Activated B cell treated with CpG ODN at 0.5 μM for 24 hours (primary cell): ENCODE data around the gene LOXL1. TPM values are rescaled to one million over a fixed set of nuclear protein-coding genes. Genes with fewer than 3 reads are reported as not detected.

Experiments used
- ATAC-seq: fragments of 200-7000 bp; cut with Tn5 transposase; one replicate; pipeline ENCODE4 v1.10.0; 2021; ENCODE audit warnings: low read depth, mild to moderate bottlenecking, moderate library complexity
- CTCF ChIA-PET: fragments of 350-600 bp; sonication (Branson Sonifier 250); formaldehyde crosslinking; loops from one replicate; lab custom pipeline; 2021; ENCODE audit warnings: antibody characterized with exemption; lab: Charles Lee
- POLR2A ChIA-PET: fragments of 350-600 bp; sonication (Branson Sonifier 250); formaldehyde crosslinking; loops from one replicate; lab custom pipeline; 2021; ENCODE audit warnings: antibody characterized with exemption; lab: Charles Lee
- DNase-seq: peaks from one replicate; pipeline ENCODE4 v3.0.0; 2022
- H3K27ac Mint-ChIP-seq: one replicate; pipeline ENCODE4 v1.8.0; 2020; ENCODE audit warnings: mixed read lengths
- H3K27me3 Mint-ChIP-seq: one replicate; pipeline ENCODE4 v1.8.0; 2021; ENCODE audit warnings: mixed read lengths
- H3K36me3 Mint-ChIP-seq: one replicate; pipeline ENCODE4 v1.8.0; 2021; ENCODE audit warnings: low read depth, mixed read lengths
- H3K4me1 Mint-ChIP-seq: one replicate; pipeline ENCODE4 v1.8.0; 2021; ENCODE audit warnings: mixed read lengths
- H3K4me3 Mint-ChIP-seq: one replicate; pipeline ENCODE4 v1.8.0; 2020; ENCODE audit warnings: mild to moderate bottlenecking, mixed read lengths
- H3K9me3 Mint-ChIP-seq: one replicate; pipeline ENCODE4 v1.8.0; 2020; ENCODE audit warnings: mixed read lengths
- intact Hi-C: fragments of 100-400 bp; cut with micrococcal nuclease; formaldehyde crosslinking; loops from one replicate; pipeline ENCODE4 v1.15.1; 2024
- total RNA-seq: library from RNA; stranded (reverse); gene quantifications from 2 replicates; pipeline ENCODE4 v1.2.3, GENCODE V29; 2022
- TF ChIP-seq, protein P1 (sequence below): fragments of 200-600 bp; IDR thresholded peaks from one replicate; pipeline ENCODE4 v1.8.0; 2022; ENCODE audit warnings: antibody characterized with exemption, mild to moderate bottlenecking

Gene LOXL1
- total RNA-seq, 1 donor from 2014 or later, result 1.1 TPM

DNA sequence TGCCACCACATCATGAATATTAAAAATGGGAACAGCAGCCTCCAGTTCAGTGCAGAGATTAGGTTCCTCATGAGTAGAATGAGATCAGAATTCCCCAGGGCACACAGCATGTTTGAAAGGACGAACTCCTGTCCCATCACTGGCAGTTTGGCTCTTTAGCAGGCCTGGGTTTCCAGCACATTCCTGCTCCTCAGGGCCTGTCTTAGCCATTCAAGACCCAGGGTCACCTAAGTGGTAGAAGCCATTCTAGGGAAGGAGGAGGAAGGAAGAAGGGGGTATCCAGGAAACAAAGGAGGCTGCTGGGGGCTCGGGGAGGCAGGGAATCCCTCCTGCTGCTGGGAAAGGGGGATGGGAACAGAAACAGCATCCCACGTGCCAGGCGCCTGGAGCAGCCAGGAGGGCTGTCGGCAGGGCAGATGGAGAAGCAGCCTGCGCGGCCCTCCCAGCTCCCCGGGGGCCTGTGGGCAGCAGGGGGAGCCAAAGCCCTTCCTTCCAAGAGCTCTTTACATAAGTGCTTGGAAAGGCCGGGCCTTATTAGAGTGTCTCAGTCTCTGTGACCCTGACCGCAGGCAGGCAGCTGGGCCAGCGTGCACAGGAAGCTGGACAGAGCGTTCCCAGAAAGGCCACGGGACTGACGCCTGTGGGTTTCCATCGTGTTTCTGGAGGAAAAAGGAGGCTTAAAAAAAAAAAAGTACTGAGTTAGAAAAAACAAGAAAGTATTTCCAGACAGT is 24.7 kb downstream of the LOXL1 start:
- H3K27me3 Mint-ChIP-seq, result peaks cover 2% of the 10 kb centered on the region
- H3K9me3 Mint-ChIP-seq, result no peaks in the 10 kb centered on the region
- peaks cover 11% of the 10 kb centered on the region for H3K4me1 Mint-ChIP-seq
- peak; percentile 62 for ATAC-seq
- H3K27ac Mint-ChIP-seq, result no peak overlapping the region
- no peaks in the 10 kb centered on the region for H3K36me3 Mint-ChIP-seq
- DNase-seq, result peak; percentile 45
- intact Hi-C loops, result loop anchor here (1.0 kb wide), 1 partner anchor 13 kb away; no protein-coding TSS in a partner anchor
- ChIA-PET CTCF (interaction anchor here (0.6 to 2.7 kb wide), 9 partner anchors 8 to 371 kb away, joined by 3 to 18 read pairs (median 3); no protein-coding TSS in a partner anchor), POLR2A (no interaction called here)
- no peak overlapping the region for H3K4me3 Mint-ChIP-seq
- TF ChIP-seq, protein P1, sequence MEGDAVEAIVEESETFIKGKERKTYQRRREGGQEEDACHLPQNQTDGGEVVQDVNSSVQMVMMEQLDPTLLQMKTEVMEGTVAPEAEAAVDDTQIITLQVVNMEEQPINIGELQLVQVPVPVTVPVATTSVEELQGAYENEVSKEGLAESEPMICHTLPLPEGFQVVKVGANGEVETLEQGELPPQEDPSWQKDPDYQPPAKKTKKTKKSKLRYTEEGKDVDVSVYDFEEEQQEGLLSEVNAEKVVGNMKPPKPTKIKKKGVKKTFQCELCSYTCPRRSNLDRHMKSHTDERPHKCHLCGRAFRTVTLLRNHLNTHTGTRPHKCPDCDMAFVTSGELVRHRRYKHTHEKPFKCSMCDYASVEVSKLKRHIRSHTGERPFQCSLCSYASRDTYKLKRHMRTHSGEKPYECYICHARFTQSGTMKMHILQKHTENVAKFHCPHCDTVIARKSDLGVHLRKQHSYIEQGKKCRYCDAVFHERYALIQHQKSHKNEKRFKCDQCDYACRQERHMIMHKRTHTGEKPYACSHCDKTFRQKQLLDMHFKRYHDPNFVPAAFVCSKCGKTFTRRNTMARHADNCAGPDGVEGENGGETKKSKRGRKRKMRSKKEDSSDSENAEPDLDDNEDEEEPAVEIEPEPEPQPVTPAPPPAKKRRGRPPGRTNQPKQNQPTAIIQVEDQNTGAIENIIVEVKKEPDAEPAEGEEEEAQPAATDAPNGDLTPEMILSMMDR, result no peak

DNA sequence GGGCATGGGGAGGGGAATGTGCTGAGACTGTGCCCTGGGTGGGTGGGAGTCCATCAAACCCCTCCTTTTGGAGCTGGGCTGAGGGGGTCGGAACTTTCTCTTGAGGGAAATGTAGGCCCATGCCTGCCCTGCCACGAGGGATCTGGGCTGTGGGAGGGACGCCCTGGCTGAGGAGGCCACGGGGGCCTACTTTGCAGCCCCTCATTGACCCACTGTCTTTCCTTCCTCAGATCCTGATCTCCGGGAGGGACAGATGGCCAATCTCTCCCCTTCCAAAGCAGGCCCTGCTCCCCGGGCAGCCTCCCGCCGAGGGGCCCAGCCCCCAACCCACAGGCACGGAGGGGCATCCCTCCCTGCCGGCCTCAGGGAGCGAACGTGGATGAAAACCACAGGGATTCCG is 25.3 kb downstream of the LOXL1 start:
- no peak overlapping the region for H3K4me3 Mint-ChIP-seq
- no peaks in the 10 kb centered on the region for H3K9me3 Mint-ChIP-seq
- peaks cover 4% of the 10 kb centered on the region for H3K27me3 Mint-ChIP-seq
- ChIA-PET CTCF (interaction anchor here (0.6 to 2.7 kb wide), 8 partner anchors 13 to 371 kb away, joined by 3 to 18 read pairs (median 3); no protein-coding TSS in a partner anchor), POLR2A (no interaction called here)
- no peak for ATAC-seq
- TF ChIP-seq, protein P1, result no peak
- DNase-seq, result no peak
- intact Hi-C loops, result loop anchor here (1.0 kb wide), 1 partner anchor 13 kb away; no protein-coding TSS in a partner anchor
- no peak overlapping the region for H3K27ac Mint-ChIP-seq
- H3K36me3 Mint-ChIP-seq, result no peaks in the 10 kb centered on the region
- peaks cover 8% of the 10 kb centered on the region for H3K4me1 Mint-ChIP-seq

GRCh38 chr15:73952171-73952912 is 26.1 kb downstream of the LOXL1 start:
- intact Hi-C loops, result no loop called here
- ATAC-seq, result no peak
- Mint-ChIP-seq H3K27me3 (peaks cover 4% of the 10 kb centered on the region), H3K27ac (no peak overlapping the region), H3K4me1 (peaks cover 8% of the 10 kb centered on the region), H3K36me3 (no peaks in the 10 kb centered on the region), H3K9me3 (no peaks in the 10 kb centered on the region), H3K4me3 (no peak overlapping the region)
- ChIA-PET POLR2A (no interaction called here), CTCF (interaction anchor here (1.3 to 1.6 kb wide), 3 partner anchors 12 to 355 kb away, joined by 3 to 18 read pairs (median 3); no protein-coding TSS in a partner anchor)
- TF ChIP-seq, protein P1, result no peak
- no peak for DNase-seq

GRCh38 chr15:73952913-73953750 is 26.9 kb downstream of the LOXL1 start:
- Mint-ChIP-seq H3K27ac (no peak overlapping the region), H3K9me3 (no peaks in the 10 kb centered on the region), H3K27me3 (peaks cover 4% of the 10 kb centered on the region), H3K4me3 (no peak overlapping the region), H3K4me1 (peaks cover 8% of the 10 kb centered on the region), H3K36me3 (no peaks in the 10 kb centered on the region)
- ATAC-seq (no peak), DNase-seq (no peak)
- CTCF ChIA-PET, result no interaction called here
- intact Hi-C loops, result no loop called here
- POLR2A ChIA-PET, result no interaction called here
- TF ChIP-seq, protein P1, result no peak
